Measurements from ENCODE around the gene GMDS.

Gene GMDS

DNA sequence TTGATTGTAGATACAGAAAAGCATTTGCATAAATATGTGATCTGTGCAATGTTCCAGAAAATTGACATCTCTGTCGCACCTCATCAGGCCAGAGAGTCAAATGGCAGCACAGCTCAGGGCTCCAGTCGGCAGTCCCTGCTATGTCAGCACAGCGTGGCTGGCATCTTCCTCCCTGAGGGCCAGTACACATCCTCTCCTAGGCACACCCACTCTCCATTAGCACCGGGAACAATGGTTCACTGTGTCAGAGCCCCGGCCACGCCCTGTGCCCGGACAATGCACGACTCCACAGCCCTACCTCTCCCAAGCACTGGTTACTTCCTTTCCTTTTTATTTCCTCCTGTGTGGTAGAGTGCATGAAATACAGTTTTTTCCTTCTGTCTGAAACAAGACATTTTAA, 520.8 kb downstream of the GMDS start:
- in situ Hi-C loops (cut with MboI; ENCODE audit: low sequenced_read_pairs, unreplicated experiment), result no loop called here
- DNase-seq (ENCODE audit: low spot score), result no peak
- TF ChIP-seq, protein P1, sequence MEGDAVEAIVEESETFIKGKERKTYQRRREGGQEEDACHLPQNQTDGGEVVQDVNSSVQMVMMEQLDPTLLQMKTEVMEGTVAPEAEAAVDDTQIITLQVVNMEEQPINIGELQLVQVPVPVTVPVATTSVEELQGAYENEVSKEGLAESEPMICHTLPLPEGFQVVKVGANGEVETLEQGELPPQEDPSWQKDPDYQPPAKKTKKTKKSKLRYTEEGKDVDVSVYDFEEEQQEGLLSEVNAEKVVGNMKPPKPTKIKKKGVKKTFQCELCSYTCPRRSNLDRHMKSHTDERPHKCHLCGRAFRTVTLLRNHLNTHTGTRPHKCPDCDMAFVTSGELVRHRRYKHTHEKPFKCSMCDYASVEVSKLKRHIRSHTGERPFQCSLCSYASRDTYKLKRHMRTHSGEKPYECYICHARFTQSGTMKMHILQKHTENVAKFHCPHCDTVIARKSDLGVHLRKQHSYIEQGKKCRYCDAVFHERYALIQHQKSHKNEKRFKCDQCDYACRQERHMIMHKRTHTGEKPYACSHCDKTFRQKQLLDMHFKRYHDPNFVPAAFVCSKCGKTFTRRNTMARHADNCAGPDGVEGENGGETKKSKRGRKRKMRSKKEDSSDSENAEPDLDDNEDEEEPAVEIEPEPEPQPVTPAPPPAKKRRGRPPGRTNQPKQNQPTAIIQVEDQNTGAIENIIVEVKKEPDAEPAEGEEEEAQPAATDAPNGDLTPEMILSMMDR (IDR thresholded peaks at IDR 0.05; ENCODE audit: borderline replicate concordance, control extremely low read depth, extremely low read depth, insufficient read depth, missing control alignments), result no peak

DNA sequence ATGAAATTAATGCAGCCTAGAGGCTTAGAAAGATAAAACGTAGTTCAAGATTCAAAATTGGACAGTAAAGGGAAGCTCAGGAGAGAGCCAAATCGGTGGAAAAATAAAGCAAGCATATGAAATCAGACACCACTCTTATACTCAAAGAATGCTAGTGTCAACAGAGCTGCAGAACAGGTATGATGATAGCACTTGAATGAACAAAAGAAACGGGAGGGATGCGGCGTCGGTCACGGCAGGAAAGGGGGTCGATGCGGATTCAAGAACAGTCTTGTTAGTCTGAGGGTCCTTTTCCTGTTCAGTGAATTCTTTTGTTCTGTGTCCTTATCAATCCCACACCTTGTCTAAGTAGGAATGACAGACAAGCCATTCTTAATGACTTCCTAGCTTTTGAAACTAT, 521.3 kb downstream of the GMDS start:
- TF ChIP-seq, protein P1 (IDR thresholded peaks at IDR 0.05; ENCODE audit: borderline replicate concordance, control extremely low read depth, extremely low read depth, insufficient read depth, missing control alignments), result no peak
- no peak for DNase-seq (ENCODE audit: low spot score)
- in situ Hi-C loops (cut with MboI; ENCODE audit: low sequenced_read_pairs, unreplicated experiment), result no loop called here

DNA sequence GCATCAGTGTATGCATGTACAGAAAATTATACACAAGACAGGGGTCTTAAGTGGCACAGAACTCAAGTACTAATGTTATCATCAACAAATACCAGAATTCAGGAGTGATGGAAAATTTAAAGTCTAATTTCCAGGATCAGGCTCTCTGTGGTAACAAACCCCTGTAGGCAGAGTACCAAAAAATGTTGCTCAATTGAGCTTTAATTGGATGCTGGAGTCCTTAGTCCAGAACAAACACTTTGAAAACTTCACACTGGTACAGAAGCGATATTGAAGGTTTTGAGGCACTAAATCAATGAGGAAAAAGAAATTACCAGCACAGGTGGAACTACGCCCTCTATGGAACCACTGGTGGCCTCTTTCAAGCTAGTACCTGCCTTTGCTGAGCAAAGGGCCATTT, 522.6 kb downstream of the GMDS start:
- in situ Hi-C loops (cut with MboI; ENCODE audit: low sequenced_read_pairs, unreplicated experiment), result no loop called here
- DNase-seq (ENCODE audit: low spot score), result no peak
- TF ChIP-seq, protein P1 (IDR thresholded peaks at IDR 0.05; ENCODE audit: borderline replicate concordance, control extremely low read depth, extremely low read depth, insufficient read depth, missing control alignments), result no peak

DNA sequence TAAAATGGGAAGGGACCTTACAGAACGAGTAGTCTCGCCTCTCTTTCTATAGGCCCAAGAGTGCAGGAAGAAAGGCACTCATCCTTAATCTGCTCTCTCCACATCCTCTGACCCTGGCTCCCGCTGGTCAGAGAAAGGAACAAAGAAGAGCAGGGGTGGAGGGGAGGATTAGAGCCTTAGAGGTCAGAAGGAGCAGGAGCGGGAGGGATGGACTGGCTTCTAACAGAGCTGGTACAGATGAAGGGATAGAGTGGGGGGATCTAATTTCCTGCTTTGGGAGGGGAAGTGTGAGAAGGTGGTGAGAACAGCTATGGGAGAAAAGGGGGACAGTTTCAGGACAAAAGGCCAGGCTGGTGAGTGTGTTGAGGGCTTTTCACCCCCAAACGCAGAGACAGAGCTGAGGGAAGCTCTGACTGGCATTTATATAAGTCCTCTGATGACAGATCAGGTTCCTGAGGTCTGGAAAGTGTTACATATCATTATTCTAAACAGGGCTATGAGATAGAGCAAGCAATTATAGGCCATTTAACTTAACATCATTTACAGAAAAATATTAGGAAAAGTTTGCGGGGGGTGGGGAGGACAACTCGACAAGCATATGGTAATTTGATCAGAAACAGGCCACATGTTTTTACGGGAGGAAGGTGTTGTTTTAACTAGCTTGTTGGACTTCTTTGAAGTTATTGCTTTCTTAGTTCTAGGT, 524.6 kb downstream of the GMDS start:
- TF ChIP-seq, protein P1 (IDR thresholded peaks at IDR 0.05; ENCODE audit: borderline replicate concordance, control extremely low read depth, extremely low read depth, insufficient read depth, missing control alignments), result no peak
- no peak for DNase-seq (ENCODE audit: low spot score)
- in situ Hi-C loops (cut with MboI; ENCODE audit: low sequenced_read_pairs, unreplicated experiment), result no loop called here

DNA sequence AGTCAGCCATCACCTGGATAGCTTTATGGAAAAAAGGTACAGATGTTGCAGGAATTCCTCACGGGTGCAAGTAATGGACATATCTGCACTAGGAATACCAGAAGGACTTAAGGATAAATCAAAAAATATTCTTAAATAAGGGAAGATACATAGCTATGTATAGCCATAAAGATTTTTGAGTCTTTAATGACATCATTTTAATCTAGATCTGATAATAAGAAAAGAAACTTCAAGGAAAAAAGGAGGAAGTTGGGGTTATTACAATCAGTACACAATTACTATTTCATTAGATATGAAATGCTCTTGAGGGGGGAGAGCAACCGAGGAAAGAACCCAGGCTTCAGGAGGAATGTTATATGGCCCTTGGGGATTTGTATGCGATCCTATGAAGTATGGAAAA, 525.5 kb downstream of the GMDS start:
- TF ChIP-seq, protein P1 (IDR thresholded peaks at IDR 0.05; ENCODE audit: borderline replicate concordance, control extremely low read depth, extremely low read depth, insufficient read depth, missing control alignments), result no peak
- in situ Hi-C loops (cut with MboI; ENCODE audit: low sequenced_read_pairs, unreplicated experiment), result no loop called here
- no peak for DNase-seq (ENCODE audit: low spot score)

DNA sequence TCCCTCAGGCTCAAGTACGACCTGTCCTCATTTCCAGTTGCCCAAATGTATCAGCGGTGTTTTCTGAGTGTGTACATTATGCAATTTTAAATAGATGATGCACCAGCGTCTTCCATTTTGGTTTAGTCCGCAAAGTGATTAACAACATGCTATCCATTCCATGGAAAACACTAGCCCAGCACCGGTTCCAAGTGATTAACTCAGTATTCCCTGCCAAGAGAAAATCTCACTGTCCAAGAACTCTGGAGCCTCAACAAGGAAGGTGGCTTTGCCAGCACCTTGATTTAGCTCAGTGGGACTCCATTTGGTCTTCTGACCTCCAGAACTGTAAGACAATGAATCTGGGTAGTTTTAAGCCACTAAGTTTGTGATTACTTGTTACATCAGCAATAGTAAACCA, 528.5 kb downstream of the GMDS start:
- DNase-seq (ENCODE audit: low spot score), result no peak
- in situ Hi-C loops (cut with MboI; ENCODE audit: low sequenced_read_pairs, unreplicated experiment), result no loop called here
- TF ChIP-seq, protein P1 (IDR thresholded peaks at IDR 0.05; ENCODE audit: borderline replicate concordance, control extremely low read depth, extremely low read depth, insufficient read depth, missing control alignments), result no peak

Data from GM13976 (cell line).